Thoracic aorta (tissue), 2 donors: ENCODE results near the gene DNM3. TPM values are rescaled to one million over a fixed set of nuclear protein-coding genes. Genes with fewer than 3 reads are reported as not detected.

Experiments used
- ATAC-seq: fragments of 150-250 bp; one replicate; pipeline ENCODE4 v1.8.0; 2017; ENCODE audit warnings: low read depth; ENCODE audit not compliant: insufficient number of reproducible peaks, low FRiP score
- DNase-seq: peaks from one replicate; pipeline ENCODE4 v3.0.0-alpha.2; 2020; ENCODE audit warnings: low spot score
- H3K27ac ChIP-seq, 2 donors: fragments of 200-600 bp; sonication (generic); 1 replicate in 1 of 2; 2 replicates in 1 of 2; pipeline ENCODE4 v1.5.1; 2016; ENCODE audit warnings: mild to moderate bottlenecking in 2 of 2, moderate library complexity in 2 of 2
- H3K27me3 ChIP-seq: fragments of 200-600 bp; sonication (generic); replicated peaks from 2 replicates; pipeline ENCODE4 v1.6.0; 2016; ENCODE audit warnings: mild to moderate bottlenecking; ENCODE audit not compliant: insufficient read depth
- H3K36me3 ChIP-seq: fragments of 200-600 bp; sonication (generic); one replicate; pipeline ENCODE4 v1.5.1; 2016
- H3K4me1 ChIP-seq, 2 donors: fragments of 200-600 bp; sonication (generic); 1 replicate in 1 of 2; 2 replicates in 1 of 2; pipeline versions ENCODE4 v1.5.1 to v1.6.0; 2016; ENCODE audit warnings: low read depth in 2 of 2, mild to moderate bottlenecking in 1 of 2; ENCODE audit not compliant: control insufficient read depth in 1 of 2
- H3K4me3 ChIP-seq: fragments of 200-600 bp; sonication (generic); 2 replicates; pipeline ENCODE4 v1.5.1; 2016; ENCODE audit warnings: mild to moderate bottlenecking
- H3K9me3 ChIP-seq: fragments of 200-600 bp; sonication (generic); 2 replicates; pipeline ENCODE4 v1.5.1; 2016
- CTCF ChIP-seq: fragments of 200-600 bp; sonication (generic); IDR thresholded peaks from one replicate; pipeline ENCODE4 v1.5.1; 2019; ENCODE audit warnings: antibody characterized with exemption
- total RNA-seq, 2 donors: library from RNA; depleted of rRNA; stranded (reverse); fragments of >200 nt; gene quantifications; one replicate each; pipeline versions ENCODE4 v1.1.0 to v1.2.3, GENCODE V29; 2016

Gene DNM3
- total RNA-seq, 2 donors from 2014 or later: 5.8 to 7.5 TPM

DNA sequence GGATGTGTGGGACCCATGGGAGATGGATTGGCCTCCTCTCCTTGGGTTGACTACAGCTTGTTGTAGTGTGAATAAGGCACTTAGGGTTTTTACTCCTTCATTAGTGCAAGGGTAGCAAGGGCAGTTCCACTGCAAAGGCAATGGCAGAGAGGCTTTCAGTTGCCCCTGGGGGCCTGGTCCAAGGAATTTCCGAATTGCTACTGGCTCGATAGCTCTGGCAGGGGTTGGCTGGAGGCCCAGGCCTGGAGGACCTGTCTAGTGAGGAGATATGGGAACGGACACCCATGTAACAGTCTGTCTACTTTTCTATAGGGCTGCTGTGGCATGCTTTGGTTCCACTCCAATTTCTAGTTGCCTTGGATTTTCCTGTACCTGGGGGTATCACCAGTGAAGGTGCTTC lies 360.3 kb downstream of the DNM3 start:
- no peaks in the 10 kb centered on the region for H3K27me3 ChIP-seq
- peaks cover 16% of the 10 kb centered on the region for H3K9me3 ChIP-seq
- no peak for TF ChIP-seq CTCF
- no peaks in the 10 kb centered on the region for H3K36me3 ChIP-seq
- no peak for ATAC-seq
- H3K4me3 ChIP-seq: no peak overlapping the region
- H3K4me1 ChIP-seq: no peaks in the 10 kb centered on the region
- H3K27ac ChIP-seq: no peak overlapping the region
- no peak for DNase-seq

DNA sequence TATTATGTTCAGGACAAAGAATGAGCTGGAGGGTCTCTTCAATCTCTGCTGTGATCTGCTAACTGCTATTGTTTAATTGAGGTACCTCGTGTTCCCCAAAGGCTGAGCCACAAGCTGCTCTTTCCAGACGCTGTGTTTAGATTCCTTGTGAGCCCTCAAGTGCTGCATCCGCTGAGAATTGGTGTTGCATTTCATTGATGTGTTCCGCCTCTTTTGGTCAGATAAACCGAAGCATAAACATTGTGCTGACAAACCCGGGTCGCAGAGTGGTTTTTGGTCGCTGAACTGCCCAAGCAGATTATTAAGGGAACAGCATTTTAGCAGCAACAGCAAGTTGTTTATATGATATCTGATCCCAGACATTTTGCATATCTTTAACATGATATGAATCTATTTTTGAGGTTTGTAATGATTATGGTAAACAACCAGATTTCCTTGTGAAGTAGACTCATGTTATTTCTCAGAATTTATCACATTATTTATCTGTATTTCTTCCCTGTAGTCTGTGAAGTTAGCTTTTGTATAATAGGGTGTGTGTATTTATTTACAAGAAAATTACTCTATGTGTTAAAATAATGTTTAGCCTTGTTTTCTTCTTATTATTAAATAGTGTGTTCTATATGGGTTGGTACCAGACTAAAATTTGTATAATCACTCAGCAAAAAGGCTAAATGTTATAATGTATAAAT lies 362.0 kb downstream of the DNM3 start:
- no peaks in the 10 kb centered on the region for H3K4me1 ChIP-seq

GRCh38 chr1:172203902-172204301 lies 362.6 kb downstream of the DNM3 start:
- Histone ChIP-seq H3K4me3 (no peak overlapping the region), H3K27me3 (no peaks in the 10 kb centered on the region), H3K36me3 (no peaks in the 10 kb centered on the region), H3K9me3 (peaks cover under 1% of the 10 kb centered on the region), H3K27ac (no peak overlapping the region), H3K4me1 (no peaks in the 10 kb centered on the region)
- DNase-seq (no peak), ATAC-seq (no peak)
- no peak for TF ChIP-seq CTCF

More for the DNA sequence above, 362.0 kb downstream of the DNM3 start:
- H3K27ac ChIP-seq: no peak overlapping the region
- no peaks in the 10 kb centered on the region for H3K36me3 ChIP-seq
- H3K4me3 ChIP-seq: no peak overlapping the region
- no peak for TF ChIP-seq CTCF
- peaks cover 7% of the 10 kb centered on the region for H3K9me3 ChIP-seq
- DNase-seq: no peak
- no peaks in the 10 kb centered on the region for H3K27me3 ChIP-seq
- no peak for ATAC-seq

DNA sequence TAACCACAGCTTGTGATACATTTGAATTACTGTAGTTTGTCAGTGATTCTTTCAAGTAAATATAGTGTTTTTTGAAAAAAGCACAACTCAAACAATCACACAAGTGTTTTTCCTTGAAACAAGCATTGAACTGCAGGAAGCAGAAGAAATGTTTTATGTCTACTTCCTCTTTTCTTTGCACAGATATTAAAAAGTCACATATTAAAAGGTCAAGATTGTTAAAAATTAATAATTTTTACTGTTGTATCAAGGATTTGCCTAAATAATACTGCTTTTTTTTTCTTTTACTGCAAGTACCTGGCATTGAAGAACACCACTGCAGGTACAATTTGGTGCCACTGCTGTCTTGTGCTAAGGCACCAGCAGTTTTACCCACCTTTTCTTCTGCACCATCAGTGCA lies 365.0 kb downstream of the DNM3 start:
- TF ChIP-seq CTCF: no peak
- ATAC-seq (no peak), DNase-seq (no peak)
- Histone ChIP-seq H3K27ac (no peak overlapping the region), H3K4me1 (no peaks in the 10 kb centered on the region), H3K4me3 (no peak overlapping the region), H3K9me3 (no peaks in the 10 kb centered on the region), H3K36me3 (no peaks in the 10 kb centered on the region), H3K27me3 (no peaks in the 10 kb centered on the region)

DNA sequence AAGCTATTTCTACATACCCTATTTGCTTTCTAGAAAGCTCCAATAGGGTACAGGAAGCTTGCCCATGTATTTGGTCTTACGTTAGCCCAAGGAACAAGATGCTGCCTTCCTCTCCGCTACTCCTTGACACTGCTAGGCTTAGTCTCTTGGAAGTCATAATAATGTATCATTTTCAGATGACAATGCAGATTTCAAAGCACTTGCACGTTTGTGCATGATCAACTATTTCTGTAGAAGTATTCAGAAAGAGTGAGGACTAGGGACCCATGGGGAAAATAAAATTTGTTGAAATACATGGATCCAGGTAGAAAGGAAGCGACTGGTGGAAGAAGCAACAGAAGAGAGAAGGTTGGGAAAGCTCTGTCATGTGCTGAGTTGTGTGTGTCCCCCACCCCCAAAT lies 367.3 kb downstream of the DNM3 start:
- Histone ChIP-seq H3K4me1 (no peaks in the 10 kb centered on the region), H3K36me3 (no peaks in the 10 kb centered on the region), H3K9me3 (no peaks in the 10 kb centered on the region), H3K27ac (no peak overlapping the region), H3K4me3 (no peak overlapping the region), H3K27me3 (no peaks in the 10 kb centered on the region)
- no peak for TF ChIP-seq CTCF
- ATAC-seq: no peak
- DNase-seq: no peak
